Measurements from ENCODE around the gene FRMD3.

Gene FRMD3

GRCh38 chr9:83218411-83219090 is 319.6 kb downstream of the FRMD3 start:
- no peak for DNase-seq

- DNase-seq: no peak
Measured at GRCh38 chr9:83209188-83209731, 328.9 kb downstream of the FRMD3 start.

- DNase-seq: no peak
Measured at GRCh38 chr9:83208065-83208850, 329.9 kb downstream of the FRMD3 start.

GRCh38 chr9:83204047-83204446 is 334.2 kb downstream of the FRMD3 start:
- no peak for DNase-seq

GRCh38 chr9:83200531-83200930 is 337.7 kb downstream of the FRMD3 start:
- no peak for DNase-seq

GRCh38 chr9:83199832-83200231 is 338.4 kb downstream of the FRMD3 start:
- DNase-seq: no peak

GRCh38 chr9:83199240-83199639 is 339.0 kb downstream of the FRMD3 start:
- DNase-seq: no peak

GRCh38 chr9:83198371-83198770 is 339.8 kb downstream of the FRMD3 start:
- DNase-seq: no peak

GRCh38 chr9:83197591-83197990 is 340.6 kb downstream of the FRMD3 start:
- DNase-seq: no peak

- no peak for DNase-seq
Measured at GRCh38 chr9:83196946-83197345, 341.3 kb downstream of the FRMD3 start.
